ENCODE data around the gene PRKG1. TPM values are rescaled to one million over a fixed set of nuclear protein-coding genes. Genes with fewer than 3 reads are reported as not detected.
A peak's percentile ranks its signal among the peaks of the same experiment; 100 is the strongest.

PRKG1 gene
- total RNA-seq, 1 experiment from 2014 or later = 0.21 TPM

DNA sequence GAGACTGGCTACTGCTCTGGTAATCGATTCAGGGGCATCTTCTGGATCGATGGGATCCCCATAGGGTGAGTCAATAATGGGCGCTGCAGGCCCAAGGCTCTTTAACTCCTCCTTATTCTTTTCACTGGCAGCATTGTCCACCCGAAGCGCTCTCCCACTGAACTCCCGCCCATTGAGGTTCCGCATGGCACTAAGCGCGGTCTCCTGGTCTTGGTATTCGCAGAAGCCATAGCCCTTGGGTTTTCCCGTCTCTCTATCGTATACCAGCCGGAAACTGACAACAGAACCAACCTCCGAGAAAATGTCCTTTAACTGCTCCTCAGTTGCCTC lies 624.8 kb downstream of the PRKG1 start:
- no peaks in the 10 kb centered on the region for H3K27me3 Mint-ChIP-seq (ENCODE audit: unreplicated experiment)
- H3K4me3 Mint-ChIP-seq (ENCODE audit: low read depth, unreplicated experiment) = peak overlapping the region; percentile 94
- peak overlapping the region; percentile 98 for H3K27ac Mint-ChIP-seq (ENCODE audit: unreplicated experiment)
- H3K4me1 Mint-ChIP-seq (ENCODE audit: low read depth, unreplicated experiment) = peaks cover 11% of the 10 kb centered on the region
- peaks cover 28% of the 10 kb centered on the region for H3K36me3 Mint-ChIP-seq (ENCODE audit: insufficient read depth, unreplicated experiment)
- TF ChIP-seq, protein P1, sequence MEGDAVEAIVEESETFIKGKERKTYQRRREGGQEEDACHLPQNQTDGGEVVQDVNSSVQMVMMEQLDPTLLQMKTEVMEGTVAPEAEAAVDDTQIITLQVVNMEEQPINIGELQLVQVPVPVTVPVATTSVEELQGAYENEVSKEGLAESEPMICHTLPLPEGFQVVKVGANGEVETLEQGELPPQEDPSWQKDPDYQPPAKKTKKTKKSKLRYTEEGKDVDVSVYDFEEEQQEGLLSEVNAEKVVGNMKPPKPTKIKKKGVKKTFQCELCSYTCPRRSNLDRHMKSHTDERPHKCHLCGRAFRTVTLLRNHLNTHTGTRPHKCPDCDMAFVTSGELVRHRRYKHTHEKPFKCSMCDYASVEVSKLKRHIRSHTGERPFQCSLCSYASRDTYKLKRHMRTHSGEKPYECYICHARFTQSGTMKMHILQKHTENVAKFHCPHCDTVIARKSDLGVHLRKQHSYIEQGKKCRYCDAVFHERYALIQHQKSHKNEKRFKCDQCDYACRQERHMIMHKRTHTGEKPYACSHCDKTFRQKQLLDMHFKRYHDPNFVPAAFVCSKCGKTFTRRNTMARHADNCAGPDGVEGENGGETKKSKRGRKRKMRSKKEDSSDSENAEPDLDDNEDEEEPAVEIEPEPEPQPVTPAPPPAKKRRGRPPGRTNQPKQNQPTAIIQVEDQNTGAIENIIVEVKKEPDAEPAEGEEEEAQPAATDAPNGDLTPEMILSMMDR (IDR thresholded peaks at IDR 0.05; ENCODE audit: unreplicated experiment) = no peak
- CTCF ChIA-PET = no interaction called here
- BruUV-seq (replicated peaks) = TSS peak; percentile 65
- intact Hi-C loops (cut with micrococcal nuclease; ENCODE audit: unreplicated experiment) = loop anchor here (10.0 kb wide), 1 partner anchor 516 kb away; no protein-coding TSS in a partner anchor
- DNase-seq = no peak
- no peaks in the 10 kb centered on the region for H3K9me3 Mint-ChIP-seq (ENCODE audit: low read depth, unreplicated experiment)

DNA sequence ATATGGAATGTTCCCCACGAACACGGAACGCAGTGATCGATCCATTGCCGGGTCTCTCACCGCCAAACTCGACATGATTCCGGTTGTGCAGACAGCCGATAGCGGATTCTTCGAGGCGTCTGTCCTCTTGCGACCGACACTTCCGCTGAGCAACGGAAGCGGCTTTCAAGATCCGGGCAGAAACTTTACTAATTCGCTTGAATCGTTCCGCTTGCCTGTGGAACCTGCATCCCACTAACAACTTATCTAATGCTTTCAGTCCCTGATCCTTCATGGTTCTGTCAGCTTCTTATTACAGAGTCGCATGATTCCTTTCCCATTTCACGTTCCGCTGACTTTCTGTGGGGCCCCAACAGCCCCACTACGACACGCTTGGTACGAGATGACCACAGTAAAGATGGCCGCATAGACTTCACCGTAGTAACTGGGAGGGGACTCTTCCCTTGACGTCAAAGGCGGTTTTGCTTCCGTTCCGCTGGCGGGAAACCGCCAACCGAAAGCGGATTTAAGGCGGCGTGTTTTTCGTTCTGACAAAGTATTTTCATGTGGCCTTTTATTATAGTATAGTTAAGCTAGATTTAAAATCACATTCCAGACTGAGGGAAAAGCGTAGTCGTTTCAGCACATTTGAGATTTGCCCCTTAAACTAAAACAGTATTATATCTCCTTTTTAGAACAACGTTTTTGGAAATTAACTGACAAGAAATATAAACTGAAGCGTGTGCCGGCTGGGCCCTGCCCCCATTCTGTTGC lies 625.4 kb downstream of the PRKG1 start, which contains the start of gene CSTF2T:
Gene CSTF2T (minus strand): TSS at position 121 of the 753 bp plus-strand sequence. CDS start 46 bp downstream, at position 75.
- peaks cover 11% of the 10 kb centered on the region for H3K4me1 Mint-ChIP-seq (ENCODE audit: low read depth, unreplicated experiment)
- no peaks in the 10 kb centered on the region for H3K9me3 Mint-ChIP-seq (ENCODE audit: low read depth, unreplicated experiment)
- BruUV-seq (replicated peaks) = no TSS peak
- H3K27me3 Mint-ChIP-seq (ENCODE audit: unreplicated experiment) = no peaks in the 10 kb centered on the region
- CTCF ChIA-PET = no interaction called here
- TF ChIP-seq, protein P1 (IDR thresholded peaks at IDR 0.05; ENCODE audit: unreplicated experiment) = no peak
- intact Hi-C loops (cut with micrococcal nuclease; ENCODE audit: unreplicated experiment) = loop anchor here (10.0 kb wide), 1 partner anchor 515 kb away; no protein-coding TSS in a partner anchor
- peak; percentile 82 for DNase-seq
- peak within 1 kb of the TSS; percentile 98 for H3K27ac Mint-ChIP-seq (ENCODE audit: unreplicated experiment)
- H3K4me3 Mint-ChIP-seq (ENCODE audit: low read depth, unreplicated experiment) = peak within 1 kb of the TSS; percentile 94
- H3K36me3 Mint-ChIP-seq (ENCODE audit: insufficient read depth, unreplicated experiment) = peaks cover 28% of the 10 kb centered on the region

DNA sequence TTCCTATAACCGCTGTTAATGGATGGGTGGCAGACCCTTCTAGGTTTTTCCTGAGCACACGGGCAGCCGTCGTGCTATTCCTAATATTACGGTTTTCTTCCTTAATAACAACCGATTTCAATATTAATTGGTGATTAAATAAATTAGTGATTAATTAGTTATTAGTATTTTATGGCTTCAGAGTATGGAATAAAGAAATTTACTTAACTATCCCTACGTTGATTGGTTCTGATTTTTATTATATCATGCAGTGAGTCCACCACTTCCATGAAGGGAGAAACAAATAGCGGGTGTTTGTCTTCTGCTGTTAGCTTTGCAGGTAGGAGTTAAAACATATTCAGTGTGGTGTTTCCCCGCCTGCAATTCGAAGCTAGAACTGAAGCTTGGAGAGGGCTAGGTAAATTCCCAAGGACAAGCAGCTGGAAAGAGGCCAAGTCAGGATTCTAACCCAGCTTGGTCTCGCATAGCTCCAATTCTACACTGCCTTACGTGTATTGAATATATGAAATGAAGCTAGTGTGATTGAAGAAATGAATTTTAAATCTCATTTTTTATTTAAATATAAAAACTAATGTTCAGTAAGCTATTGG lies 626.0 kb downstream of the PRKG1 start:
- Mint-ChIP-seq H3K27me3 (ENCODE audit: unreplicated experiment) (no peaks in the 10 kb centered on the region), H3K27ac (ENCODE audit: unreplicated experiment) (peak overlapping the region; percentile 98), H3K4me1 (ENCODE audit: low read depth, unreplicated experiment) (peaks cover 11% of the 10 kb centered on the region), H3K4me3 (ENCODE audit: low read depth, unreplicated experiment) (peak overlapping the region; percentile 94), H3K9me3 (ENCODE audit: low read depth, unreplicated experiment) (no peaks in the 10 kb centered on the region), H3K36me3 (ENCODE audit: insufficient read depth, unreplicated experiment) (peaks cover 28% of the 10 kb centered on the region)
- TSS peak; percentile 98 for BruUV-seq (replicated peaks)
- CTCF ChIA-PET = no interaction called here
- peak; percentile 26 for DNase-seq
- TF ChIP-seq, protein P1 (IDR thresholded peaks at IDR 0.05; ENCODE audit: unreplicated experiment) = no peak
- intact Hi-C loops (cut with micrococcal nuclease; ENCODE audit: unreplicated experiment) = no loop called here

DNA sequence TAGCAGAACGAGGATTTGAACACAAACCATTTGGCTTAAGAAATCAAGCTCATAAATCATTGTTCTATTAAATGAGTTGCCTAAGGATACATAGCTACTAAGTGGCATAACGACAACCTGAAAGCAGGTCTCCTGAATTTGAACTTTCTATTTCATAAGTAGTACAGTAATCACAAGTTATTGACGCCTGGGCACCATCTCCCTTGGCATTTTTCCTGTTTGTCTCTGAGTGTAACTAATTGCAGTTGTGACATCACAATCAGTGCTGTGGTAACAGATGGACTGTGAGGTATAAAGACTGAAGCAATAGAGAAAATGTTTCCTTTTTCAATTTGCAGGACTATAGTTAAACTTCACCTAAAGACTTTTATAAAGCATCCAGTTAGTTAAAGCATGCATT lies 631.5 kb downstream of the PRKG1 start:
- DNase-seq = no peak
- no peak overlapping the region for H3K4me3 Mint-ChIP-seq (ENCODE audit: low read depth, unreplicated experiment)
- CTCF ChIA-PET = no interaction called here
- H3K9me3 Mint-ChIP-seq (ENCODE audit: low read depth, unreplicated experiment) = no peaks in the 10 kb centered on the region
- H3K4me1 Mint-ChIP-seq (ENCODE audit: low read depth, unreplicated experiment) = no peaks in the 10 kb centered on the region
- H3K27me3 Mint-ChIP-seq (ENCODE audit: unreplicated experiment) = peaks cover under 1% of the 10 kb centered on the region
- BruUV-seq (replicated peaks) = no TSS peak
- H3K36me3 Mint-ChIP-seq (ENCODE audit: insufficient read depth, unreplicated experiment) = no peaks in the 10 kb centered on the region
- H3K27ac Mint-ChIP-seq (ENCODE audit: unreplicated experiment) = no peak overlapping the region
- TF ChIP-seq, protein P1 (IDR thresholded peaks at IDR 0.05; ENCODE audit: unreplicated experiment) = no peak
- intact Hi-C loops (cut with micrococcal nuclease; ENCODE audit: unreplicated experiment) = no loop called here
